ENCODE measurements around the gene ACE. TPM values are rescaled to one million over a fixed set of nuclear protein-coding genes. Genes with fewer than 3 reads are reported as not detected.

The ACE gene
- total RNA-seq, 4 donors from 2014 or later = 7.5 to 35.3 (median 14.1) TPM

DNA sequence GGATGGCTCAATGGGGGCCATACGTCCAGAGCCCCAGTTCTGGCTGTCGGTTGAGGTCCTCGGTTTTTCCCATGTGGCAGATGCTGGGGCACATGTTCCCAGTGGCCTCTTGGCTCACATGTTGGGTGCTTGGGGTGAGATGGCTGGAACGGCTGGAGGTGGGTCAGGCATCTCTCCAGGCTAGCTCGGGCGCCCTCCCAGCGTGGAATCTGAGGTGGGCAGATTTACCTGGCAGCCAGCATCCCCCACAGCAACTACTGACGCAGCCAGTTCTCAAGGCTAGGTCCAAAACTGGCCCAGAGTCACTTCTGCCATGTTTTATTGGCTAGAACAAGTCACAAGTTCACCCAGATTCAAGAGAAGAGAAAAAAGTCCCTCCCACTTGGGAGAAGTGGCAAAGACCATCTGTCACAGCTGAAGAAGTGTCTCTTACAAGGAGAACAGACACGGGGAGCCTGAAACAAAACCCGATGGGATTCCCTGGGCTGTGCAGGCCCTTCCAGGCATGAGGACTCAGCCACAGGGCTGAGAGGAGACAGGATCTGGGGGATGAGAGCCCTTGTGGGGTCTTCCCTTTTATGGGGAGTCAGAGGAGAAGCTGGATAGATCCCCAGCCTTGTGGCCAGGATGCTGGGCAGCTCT lies 15.2 kb downstream of the ACE start:
- Histone ChIP-seq H3K36me3 (no peaks in the 10 kb centered on the region), H3K4me3 (no peak overlapping the region), H3K27me3 (no peaks in the 10 kb centered on the region), H3K27ac (no peak overlapping the region), H3K9me3 (no peaks in the 10 kb centered on the region), H3K4me1 (no peaks in the 10 kb centered on the region)
- 67 to 76% methylated on average over 9 to 10 of the region's 10 CpGs for WGBS, 2 donors
- TF ChIP-seq CTCF (IDR thresholded peaks at IDR 0.05) = no peak
- no peak for TF ChIP-seq EP300 (IDR thresholded peaks at IDR 0.05)
- no peak for TF ChIP-seq POLR2A (IDR thresholded peaks at IDR 0.05)
- DNase-seq (ENCODE audit: low spot score in 2 of 2) = no peak

GRCh38 chr17:63492940-63493339 lies 16.1 kb downstream of the ACE start:
- WGBS, 2 donors = 88% methylated on average over 6 of the region's 6 CpGs
- no peaks in the 10 kb centered on the region for H3K27me3 ChIP-seq
- TF ChIP-seq CTCF (IDR thresholded peaks at IDR 0.05) = no peak
- TF ChIP-seq POLR2A (IDR thresholded peaks at IDR 0.05) = no peak
- TF ChIP-seq EP300 (IDR thresholded peaks at IDR 0.05) = no peak
- H3K27ac ChIP-seq = no peak overlapping the region
- H3K36me3 ChIP-seq = no peaks in the 10 kb centered on the region
- no peaks in the 10 kb centered on the region for H3K9me3 ChIP-seq
- H3K4me1 ChIP-seq = no peaks in the 10 kb centered on the region
- H3K4me3 ChIP-seq = no peak overlapping the region
- DNase-seq (ENCODE audit: low spot score in 2 of 2) = no peak

GRCh38 chr17:63493411-63493810 lies 16.6 kb downstream of the ACE start:
- no peak for DNase-seq (ENCODE audit: low spot score in 2 of 2)
- Histone ChIP-seq H3K4me3 (no peak overlapping the region), H3K36me3 (no peaks in the 10 kb centered on the region), H3K9me3 (no peaks in the 10 kb centered on the region), H3K27ac (no peak overlapping the region), H3K4me1 (no peaks in the 10 kb centered on the region), H3K27me3 (no peaks in the 10 kb centered on the region)
- 86 to 87% methylated on average over 9 of the region's 9 CpGs for whole genome bisulfite sequencing, 2 donors
- TF ChIP-seq POLR2A (IDR thresholded peaks at IDR 0.05) (no peak), CTCF (IDR thresholded peaks at IDR 0.05) (no peak), EP300 (IDR thresholded peaks at IDR 0.05) (no peak)

DNA sequence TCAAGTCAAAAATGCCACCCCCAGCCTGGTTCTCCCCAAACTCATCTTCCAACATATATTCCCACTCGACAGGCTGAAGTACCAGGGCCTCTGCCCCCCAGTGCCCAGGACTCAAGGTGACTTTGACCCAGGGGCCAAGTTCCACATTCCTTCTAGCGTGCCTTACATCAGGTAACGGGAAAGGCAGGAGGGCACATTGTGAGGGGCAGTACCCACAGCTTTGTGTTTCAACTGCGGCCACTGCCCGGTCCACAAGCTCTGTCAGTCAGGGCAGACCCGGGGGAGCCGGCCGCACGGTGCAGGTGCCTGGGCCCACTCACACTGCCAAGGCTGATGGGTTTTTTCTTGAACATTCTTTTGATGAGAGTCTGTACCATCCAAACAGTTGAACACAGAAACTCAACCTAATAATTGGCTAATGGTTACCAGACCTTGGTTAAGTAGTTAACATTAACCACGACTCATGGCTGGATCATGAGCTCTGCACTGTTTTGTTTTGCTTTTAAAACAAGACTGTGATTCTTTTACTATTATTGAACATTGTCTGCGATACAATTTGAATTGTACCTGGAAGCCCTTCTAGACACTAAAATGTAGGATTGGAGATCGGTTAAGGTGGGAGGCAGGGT lies 17.6 kb downstream of the ACE start:
- no peak overlapping the region for H3K4me3 ChIP-seq
- no peaks in the 10 kb centered on the region for H3K4me1 ChIP-seq
- WGBS, 2 donors = 78 to 87% methylated on average over 10 to 12 of the region's 12 CpGs
- TF ChIP-seq POLR2A (IDR thresholded peaks at IDR 0.05) (no peak), CTCF (IDR thresholded peaks at IDR 0.05) (no peak), EP300 (IDR thresholded peaks at IDR 0.05) (no peak)
- H3K27me3 ChIP-seq = no peaks in the 10 kb centered on the region
- H3K36me3 ChIP-seq = no peaks in the 10 kb centered on the region
- no peak for DNase-seq (ENCODE audit: low spot score in 2 of 2)
- H3K9me3 ChIP-seq = no peaks in the 10 kb centered on the region
- no peak overlapping the region for H3K27ac ChIP-seq

- H3K36me3 ChIP-seq = no peaks in the 10 kb centered on the region
- no peak overlapping the region for H3K27ac ChIP-seq
- DNase-seq (ENCODE audit: low spot score in 2 of 2) = no peak
- no peaks in the 10 kb centered on the region for H3K9me3 ChIP-seq
- H3K4me1 ChIP-seq = no peaks in the 10 kb centered on the region
- H3K27me3 ChIP-seq = no peaks in the 10 kb centered on the region
- no peak overlapping the region for H3K4me3 ChIP-seq
- TF ChIP-seq EP300 (IDR thresholded peaks at IDR 0.05) (no peak), POLR2A (IDR thresholded peaks at IDR 0.05) (no peak), CTCF (IDR thresholded peaks at IDR 0.05) (no peak)
- 62 to 71% methylated on average over 5 to 6 of the region's 6 CpGs for WGBS, 2 donors
Observed at GRCh38 chr17:63495491-63495890, 18.6 kb downstream of the ACE start.
